Upper lobe of left lung (tissue), 4 donors: Measurements from ENCODE around the gene RNH1.

Experiments
- POLR2A ChIP-seq, 4 donors: fragments of 450-650 bp; IDR thresholded peaks; one replicate each; pipeline ENCODE4 v1.5.1; 2016 to 2017; ENCODE audit warnings: antibody characterized with exemption in 4 of 4, mild to moderate bottlenecking in 2 of 4
- POLR2AphosphoS5 ChIP-seq, 2 donors: sonication (generic); formaldehyde crosslinking; IDR thresholded peaks; one replicate each; pipeline ENCODE4 v1.5.1; 2017; ENCODE audit warnings: antibody characterized with exemption in 2 of 2
- TF ChIP-seq, protein P1 (sequence below), 6 experiments: fragments of 450-650 bp in 4 of 6; fragments of 200-600 bp in 2 of 6; sonication (generic) in 2 of 6; IDR thresholded peaks; one replicate each; pipeline ENCODE4 v1.5.1; 2016 to 2019; ENCODE audit warnings: antibody characterized with exemption in 6 of 6

DNA sequence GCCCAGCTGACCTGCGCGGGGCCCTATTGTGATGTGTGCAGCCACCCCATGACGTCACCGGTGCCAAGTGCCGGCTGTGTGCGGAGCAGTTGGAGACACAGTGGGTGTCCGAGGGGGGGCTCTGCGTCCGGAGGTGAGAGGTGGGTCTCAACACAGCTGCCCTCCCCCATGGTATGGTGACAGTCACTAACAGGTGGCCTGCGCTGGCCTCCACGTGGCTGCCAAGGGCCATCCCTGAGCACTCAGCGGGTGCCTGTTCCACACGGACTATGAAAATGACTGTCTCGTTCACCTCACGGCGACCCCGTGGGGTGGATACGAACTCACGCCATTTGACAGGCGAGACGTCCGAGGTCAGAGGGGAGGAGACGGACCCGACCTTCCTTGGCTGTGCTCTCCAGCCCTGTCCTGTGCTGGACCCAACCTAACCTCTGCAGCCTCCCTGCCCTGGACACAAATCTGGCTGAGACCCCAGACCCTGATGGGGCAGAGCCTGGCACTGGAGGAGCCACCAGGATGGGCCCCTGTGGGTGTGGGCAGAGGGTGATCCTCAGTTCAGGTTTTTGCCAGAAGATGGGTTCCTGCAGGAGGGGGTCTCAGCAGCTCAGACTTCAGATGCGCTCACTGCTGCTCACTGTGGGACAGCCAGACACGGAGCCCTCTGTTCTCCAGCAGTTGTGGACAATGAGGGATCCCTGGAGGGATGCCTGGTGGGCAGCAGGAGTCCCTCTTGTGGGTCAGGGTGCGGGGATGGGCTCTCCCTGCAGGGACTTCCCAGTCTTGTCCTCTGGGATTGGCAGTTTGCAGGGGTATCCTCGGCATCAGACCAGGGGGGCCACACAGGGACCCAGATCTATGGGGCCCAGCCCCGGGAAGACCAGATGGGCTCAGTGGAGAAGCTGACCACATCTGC lies 22.0 kb upstream of the RNH1 start:
- TF ChIP-seq, protein P1, sequence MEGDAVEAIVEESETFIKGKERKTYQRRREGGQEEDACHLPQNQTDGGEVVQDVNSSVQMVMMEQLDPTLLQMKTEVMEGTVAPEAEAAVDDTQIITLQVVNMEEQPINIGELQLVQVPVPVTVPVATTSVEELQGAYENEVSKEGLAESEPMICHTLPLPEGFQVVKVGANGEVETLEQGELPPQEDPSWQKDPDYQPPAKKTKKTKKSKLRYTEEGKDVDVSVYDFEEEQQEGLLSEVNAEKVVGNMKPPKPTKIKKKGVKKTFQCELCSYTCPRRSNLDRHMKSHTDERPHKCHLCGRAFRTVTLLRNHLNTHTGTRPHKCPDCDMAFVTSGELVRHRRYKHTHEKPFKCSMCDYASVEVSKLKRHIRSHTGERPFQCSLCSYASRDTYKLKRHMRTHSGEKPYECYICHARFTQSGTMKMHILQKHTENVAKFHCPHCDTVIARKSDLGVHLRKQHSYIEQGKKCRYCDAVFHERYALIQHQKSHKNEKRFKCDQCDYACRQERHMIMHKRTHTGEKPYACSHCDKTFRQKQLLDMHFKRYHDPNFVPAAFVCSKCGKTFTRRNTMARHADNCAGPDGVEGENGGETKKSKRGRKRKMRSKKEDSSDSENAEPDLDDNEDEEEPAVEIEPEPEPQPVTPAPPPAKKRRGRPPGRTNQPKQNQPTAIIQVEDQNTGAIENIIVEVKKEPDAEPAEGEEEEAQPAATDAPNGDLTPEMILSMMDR (IDR thresholded peaks at IDR 0.05) = no peak
- TF ChIP-seq POLR2A (IDR thresholded peaks at IDR 0.05) (no peak), POLR2AphosphoS5 (IDR thresholded peaks at IDR 0.05) (no peak)
